HG02571 (cell line): ENCODE measurements around the gene TSC22D4.
"Not testable (repeated sequence)": the region's sequence is repeated elsewhere in the genome, so short reads cannot be mapped to it uniquely, and the experiment has no call there.

ENCODE experiments used
- ATAC-seq: cut with Tn5 transposase; IDR thresholded peaks from one replicate; pipeline ENCODE4 v1.9.1; 2021; ENCODE audit warnings: mild to moderate bottlenecking, moderate library complexity; ENCODE audit not compliant: unreplicated experiment

TSC22D4 gene

DNA sequence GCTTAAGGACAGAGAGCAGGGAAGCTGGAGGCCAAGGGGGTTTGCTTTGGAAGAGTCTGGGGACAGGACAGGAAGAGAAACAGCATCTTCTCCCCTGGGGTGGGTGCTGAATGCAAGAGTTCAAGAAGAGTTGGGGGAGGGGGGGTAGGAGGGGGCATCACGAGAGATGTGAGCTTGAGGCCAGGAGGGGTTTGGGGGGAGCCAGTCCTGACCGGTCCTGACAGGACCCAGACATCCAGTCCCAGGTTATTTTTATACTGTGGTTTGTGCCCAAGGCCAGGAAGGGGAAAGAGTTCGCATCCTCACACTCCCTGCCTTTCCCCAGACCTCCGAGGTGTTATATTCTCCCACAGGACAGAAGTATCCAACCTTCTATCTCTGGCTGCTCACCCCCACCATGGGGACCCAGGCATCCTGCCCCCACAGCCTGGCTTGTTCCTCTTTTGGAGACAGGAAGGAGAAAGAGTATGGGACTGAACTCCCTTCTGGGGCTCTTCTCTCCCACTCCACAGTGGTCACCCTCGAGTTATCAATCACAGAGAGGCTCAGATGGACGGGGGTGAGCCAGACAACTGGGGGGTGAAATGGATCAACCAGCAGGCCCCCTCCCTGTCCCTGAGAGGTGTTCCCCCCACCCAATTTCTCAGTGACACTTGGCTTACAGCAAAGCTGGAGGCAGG, 2.8 kb downstream of the TSC22D4 start:
- ATAC-seq, result no peak

DNA sequence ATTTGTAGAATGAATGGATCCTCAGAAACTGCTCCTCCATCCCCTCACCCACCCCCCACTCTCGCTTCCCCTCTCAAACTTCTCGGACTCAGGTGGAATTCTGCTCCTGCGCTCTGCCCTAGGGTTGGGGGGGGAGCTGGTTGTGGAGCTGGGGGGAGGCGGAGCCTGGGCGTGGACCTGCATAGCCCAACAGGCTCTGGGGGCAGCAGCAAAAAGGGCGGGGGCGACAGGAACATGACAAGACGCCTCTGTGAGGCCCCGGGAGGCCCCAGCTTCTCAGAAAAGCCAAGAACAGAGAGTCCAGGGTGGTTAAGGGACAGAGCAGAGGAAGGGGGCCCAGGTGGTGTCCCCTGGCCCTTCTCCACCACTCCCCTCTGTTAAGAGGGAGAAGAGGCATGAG, 3.5 kb downstream of the TSC22D4 start:
- no peak for ATAC-seq

DNA sequence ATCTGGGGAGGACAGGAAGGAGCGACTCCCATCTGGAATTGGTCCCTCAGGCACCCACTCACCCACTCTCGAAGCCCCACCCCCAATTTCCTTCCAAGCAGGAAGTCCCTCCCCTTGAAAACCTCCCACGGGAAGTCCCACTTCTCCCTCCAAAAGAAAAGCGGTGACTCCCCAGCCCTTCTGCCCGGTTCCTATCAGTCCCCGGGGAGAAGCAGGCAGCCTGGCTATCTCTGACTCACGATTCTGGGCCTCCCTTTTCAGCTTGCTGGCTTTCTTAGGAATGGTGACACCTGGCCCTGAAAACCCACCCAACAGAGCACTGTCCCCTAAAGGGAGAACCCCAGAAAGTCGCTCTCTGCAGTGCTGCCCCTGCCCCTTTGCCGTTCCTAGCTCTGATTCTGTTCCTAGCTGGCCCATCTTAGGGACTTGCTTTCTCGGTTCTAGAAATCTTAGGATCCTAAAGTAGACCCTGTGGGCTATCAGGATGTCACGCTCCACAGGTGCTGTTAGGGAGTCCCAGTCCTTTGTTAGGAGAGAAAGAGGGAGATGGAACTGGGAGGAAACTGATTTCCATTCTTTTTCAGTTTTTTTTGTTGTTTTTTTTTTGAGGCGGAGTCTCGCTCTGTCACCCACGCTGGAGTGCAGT, 6.0 kb downstream of the TSC22D4 start:
- ATAC-seq, result no peak

DNA sequence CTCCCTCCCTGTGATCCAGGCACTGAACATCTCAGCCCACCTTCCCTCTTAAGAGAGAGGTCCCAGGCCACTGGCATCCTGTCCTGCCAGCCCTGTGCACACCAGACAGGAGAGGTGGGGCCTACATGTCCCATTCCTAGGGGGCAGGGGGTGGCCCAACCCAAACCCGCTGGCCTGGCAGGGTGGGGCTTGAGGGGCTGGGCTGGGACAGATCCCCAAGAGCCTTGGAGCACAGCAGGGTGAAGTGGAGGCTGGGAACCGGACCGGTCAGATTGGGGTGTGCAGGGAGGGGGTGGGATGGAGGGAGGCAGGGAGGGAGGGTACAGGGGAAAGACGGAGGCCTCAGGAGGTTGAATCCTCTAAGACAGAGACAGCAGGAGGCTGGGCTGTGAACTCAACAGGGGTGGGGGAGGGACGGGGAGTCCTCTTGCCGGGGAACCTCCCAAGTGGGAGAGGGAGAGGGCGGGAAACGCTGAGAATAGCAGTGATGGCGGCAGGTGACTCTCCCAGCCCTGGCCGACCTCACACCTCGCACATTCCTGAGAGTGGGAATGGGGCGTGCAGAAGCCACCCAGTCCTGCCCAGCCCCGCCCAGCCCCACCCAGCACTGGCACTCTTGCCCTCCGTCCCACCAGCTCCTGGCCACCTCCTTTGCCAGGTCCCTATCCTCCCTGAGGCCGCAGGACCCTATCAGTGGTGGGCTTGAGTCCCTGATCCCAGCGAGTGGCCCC, 6.7 kb downstream of the TSC22D4 start:
- no peak for ATAC-seq

DNA sequence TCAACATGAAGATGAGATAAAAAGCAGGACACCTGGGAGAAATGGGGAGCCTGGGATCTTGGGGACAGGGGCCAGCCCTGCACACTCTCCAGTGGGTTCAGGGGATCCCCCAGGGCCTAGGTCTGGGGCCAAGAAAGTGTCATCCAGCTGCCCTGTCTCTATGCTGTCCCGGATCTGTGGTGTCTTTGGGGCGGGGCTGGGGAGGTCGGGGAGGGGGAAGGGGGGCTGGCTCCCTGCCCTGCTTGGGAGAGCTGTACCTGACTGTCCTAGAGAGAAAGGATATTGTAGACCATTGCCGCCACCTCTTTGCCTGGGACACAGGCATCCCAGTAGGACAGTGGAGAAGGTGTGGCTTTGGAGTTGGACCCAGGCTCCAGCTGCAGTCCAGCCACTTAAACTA, 8.0 kb downstream of the TSC22D4 start:
- ATAC-seq, result no peak

DNA sequence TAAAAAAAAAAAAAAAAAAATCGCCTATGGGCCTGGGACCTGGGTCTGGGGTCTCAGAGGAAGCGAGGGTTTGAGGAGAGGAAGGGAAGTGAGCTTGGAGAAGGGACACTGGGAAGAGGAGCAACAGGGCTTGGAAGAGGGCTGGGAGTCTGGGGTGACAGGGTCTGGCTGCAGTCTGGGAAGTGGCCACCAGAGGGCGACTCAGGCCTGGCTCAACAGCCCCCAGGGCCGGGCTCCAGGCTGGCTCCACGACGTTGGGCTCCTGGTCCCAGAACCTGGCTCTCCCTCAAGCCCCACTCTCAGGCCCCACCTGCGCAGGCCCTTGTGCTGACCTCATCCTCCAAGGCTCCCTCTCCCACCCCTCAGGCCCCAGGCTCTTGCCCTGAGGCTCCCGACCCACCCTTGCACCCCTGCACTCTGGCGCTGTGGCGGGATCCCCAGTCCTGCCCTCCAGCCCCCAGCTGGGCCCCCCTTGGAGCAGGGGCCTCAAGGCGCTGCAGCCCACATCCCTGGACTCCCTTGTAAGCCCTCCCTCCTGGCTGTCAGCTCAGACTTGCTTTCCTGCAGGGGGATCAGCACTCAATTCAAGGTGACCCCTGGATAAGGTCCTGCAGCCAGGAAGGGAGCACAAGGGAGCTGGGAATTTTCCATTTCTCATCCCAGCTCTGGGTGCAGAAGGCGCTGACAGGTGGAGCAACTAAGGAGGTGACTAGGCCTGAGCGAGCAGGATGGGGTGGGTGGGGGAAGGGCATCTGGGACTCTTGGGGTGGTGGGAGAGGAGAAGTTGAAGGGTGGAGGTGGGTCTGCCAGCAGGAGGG, 9.6 kb downstream of the TSC22D4 start:
- ATAC-seq, result peak; percentile 51

DNA sequence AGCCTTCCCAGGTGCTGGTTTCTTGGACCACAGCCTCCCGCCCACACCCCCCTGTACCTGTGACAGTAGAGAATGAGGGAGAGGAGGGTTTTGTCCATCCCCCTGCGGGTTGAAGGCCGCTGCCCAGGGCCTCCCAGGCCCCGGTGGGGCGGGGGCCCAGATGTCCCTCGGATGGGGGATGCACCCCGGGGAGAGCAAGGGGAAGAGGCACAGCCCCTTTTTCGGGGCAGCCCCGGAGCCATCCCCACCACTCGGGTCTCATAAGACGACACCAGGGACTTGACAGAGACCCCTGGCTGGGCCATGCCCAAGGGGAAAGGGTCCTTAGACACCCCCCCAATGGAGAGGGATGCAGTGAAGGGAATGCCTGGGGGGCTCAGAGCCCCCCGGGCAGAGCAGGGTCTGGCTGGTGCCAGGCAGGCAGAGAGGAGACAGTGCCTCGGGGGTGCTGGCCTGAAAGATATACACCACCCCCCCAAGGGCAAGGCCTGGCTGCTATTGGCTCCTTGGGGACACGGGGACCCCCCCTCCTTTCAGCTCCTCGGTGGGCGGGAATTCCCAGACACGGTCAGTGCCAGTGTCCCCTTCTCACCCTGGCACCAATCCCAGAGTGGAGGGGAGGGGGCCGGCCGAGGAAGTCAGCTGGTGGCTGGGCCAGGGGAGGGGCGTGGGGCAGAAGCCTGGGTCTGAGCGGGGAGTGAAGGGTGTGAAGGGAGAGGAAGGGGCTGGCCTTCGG, 11.2 kb downstream of the TSC22D4 start:
- ATAC-seq, result no peak

DNA sequence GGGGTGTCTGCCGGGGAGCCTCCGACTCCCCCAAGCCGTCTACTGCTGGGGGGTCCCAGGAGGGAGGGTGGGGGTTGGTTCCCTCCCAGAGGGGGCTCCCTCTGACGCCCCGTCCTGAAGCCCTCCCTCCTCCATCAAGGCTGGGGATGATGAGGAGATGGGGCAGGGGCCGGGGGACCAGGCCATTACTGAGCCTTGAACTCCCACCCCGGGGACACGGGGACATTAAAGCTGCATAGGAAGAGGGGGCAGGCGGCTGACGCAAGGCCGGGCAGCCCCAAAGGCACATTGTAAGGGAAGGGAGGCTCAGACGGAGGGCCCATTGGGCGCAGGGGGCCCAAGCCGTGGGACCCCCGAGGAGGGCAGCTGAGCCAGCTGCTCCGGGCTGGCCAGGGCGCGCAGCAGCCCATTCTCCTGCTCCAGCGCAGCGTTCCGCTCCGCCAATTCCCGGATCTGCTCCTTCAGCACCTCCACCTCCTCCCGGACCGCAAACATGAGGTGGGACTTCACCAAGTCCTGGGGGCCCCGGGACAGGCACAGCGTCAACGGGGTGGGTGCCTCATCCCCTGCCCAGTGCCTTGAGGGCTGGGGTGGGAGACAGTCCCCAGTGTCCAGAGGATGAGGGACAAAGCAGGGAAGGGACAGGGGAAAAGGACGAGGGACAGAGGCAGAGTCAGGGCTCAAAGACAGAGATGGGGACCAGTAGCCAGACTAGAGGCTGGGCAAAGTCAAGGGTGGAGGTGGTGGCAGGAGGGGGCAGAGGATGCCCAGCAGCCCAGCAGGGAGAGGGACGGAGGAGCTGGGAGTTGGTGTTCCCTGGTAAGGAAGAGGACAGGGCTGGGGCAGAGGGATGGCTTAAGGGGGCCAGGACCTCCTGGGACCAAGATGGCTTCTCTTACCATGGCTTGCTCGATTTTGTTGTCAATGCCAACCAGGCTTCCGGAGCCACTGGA, 12.1 kb downstream of the TSC22D4 start:
- ATAC-seq, result no peak

DNA sequence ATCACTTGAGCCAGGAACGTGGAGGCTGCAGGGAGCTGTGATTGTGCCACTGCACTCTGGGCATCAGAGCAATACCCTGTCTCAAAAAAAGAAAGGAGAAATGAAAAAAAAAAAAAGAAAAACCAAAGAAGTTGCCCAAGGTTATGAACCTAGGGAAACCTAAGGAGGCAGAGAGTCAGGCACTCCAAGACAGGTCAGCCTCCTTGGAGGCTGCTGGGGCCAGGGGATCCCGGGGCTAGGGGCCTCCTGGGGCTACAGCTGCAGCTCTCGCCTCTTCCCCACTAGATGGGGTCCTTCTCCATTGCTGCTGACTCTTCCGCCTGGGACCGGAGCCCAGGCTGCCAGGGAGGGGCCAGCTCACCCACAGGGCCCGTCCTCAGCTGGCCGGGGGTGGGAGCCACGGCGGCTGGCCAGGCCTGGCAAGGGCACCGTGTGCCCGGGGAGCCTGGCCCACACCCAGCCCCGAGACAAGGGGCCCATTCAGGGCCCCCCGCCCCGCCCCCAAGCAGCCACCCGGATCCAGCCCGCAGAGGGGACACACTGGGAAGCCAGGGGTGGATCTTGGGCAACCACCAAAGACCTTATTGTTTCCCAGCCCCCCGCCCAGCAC, 13.2 kb downstream of the TSC22D4 start:
- ATAC-seq, result no peak

DNA sequence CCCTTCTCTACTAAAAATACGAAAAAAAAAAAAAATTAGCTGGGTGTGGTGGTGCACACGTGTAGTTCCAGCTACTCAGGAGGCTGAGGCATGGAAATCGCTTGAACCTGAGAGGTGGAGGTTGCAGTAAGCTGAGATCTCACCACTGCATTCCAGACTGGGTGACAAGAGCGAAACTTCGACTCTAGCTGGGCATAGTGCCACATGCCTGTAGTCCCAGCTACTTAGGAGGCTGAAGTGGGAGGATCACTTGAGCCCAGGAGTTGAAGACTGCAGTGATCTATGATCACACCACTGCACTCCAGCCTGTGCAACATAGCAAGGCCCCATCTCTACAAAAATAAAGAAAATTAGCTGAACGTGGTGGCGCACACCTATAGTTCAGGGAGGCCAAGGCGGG, 13.7 kb downstream of the TSC22D4 start:
- ATAC-seq, result no peak

DNA sequence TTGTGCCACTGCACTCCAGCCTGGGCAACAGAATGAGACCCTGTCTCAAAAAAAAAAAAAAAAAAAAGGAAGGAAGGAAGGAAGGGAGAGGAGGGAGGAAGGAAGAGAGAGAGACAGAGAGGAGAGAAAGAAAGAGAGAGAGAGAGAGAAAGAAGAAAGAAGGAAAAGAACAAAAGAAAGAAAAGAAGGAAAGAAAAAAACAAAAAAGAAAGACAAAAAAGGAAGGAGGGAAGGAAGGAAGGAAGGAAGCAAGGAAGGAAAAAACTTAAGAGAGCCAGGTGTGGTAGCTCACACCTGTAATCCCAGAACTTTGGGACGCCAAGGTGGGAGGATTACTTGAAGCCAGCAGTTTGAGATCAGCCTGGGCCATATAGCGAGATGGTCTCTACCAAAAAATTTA, 14.2 kb downstream of the TSC22D4 start:
- no peak for ATAC-seq

DNA sequence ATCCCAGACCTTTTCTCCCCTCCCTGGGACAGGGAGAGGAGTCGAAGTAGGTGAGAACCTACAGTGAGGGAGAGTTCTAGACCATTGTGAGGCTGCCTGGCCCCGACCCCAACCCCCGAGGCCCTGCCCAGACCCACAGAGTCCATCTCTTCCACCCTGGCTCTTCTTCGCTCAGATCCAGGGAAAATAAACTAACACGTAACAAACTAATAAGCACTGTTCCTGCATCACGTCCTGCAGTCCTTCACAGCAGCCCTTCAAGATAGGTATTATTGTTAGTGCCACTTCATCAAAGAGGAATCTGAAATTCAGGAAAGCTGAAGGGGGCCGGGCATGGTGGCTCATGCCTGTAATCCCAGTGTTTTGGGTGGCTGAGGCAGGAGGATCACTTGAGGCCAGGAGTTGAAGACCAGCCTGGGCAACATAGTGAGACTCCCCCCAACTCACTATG, 14.8 kb downstream of the TSC22D4 start, which contains the start of gene SPACDR:
TSS of gene SPACDR (minus strand) at position 51 of the 451 bp plus-strand sequence. CDS start 235 bp downstream, outside the sequence.
- no peak for ATAC-seq

DNA sequence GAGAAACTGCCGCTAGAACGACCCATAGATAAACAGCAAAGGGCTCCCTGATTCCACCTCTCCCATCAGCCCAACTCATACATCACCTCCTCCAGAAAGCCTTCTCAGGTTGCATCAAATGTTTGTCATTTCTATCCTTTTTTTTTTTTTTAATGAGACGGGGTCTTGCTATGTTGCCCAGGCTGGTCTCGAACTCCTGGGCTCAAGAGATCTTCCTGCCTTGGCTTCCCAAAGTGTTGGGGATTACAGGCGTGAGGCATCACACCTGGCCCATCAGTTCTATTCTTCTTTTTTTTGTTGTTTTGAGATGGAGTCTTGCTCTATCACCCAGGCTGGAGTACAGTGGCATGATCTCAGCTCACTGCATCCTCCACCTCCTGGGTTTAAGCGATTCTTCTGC, 22.0 kb downstream of the TSC22D4 start:
- no peak for ATAC-seq

DNA sequence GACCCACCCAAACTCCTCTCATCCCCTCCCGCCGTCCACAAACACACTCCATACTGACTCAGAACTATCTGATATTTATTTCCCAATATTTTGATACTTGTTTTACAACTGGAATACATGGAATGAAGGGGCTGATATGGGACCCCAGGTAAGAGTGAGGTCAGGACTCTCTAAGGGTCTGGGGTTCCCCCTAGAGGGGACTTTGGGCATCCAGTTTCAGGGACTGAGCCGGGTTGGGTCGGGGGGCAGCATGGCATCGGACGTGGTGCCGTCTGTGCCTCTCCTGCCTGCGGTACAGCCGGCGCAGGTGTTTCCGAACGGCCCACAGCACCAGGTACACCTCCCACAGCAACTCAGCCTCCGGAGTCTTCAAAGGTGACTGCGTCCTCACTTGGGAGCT, 22.5 kb downstream of the TSC22D4 start:
- ATAC-seq, result no peak

DNA sequence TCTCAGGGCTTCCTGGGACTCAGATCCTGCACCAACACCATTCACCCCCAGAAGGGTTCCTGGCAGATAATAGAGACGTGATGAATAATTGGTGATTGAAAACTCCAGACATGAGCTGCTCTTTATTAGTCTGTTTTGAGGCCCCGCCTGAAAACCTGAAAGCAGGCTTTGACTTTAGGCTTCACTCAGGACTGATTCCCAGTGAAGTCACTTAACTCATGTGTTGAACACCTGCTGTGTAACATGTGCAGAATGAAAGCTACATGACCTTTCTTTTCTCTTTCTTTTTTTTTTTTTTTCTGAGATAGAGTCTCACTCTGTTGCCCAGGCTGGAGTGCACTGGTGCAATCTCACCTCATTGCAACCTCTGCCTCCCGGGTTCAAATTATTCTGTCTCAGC, 23.8 kb downstream of the TSC22D4 start:
- no peak for ATAC-seq

DNA sequence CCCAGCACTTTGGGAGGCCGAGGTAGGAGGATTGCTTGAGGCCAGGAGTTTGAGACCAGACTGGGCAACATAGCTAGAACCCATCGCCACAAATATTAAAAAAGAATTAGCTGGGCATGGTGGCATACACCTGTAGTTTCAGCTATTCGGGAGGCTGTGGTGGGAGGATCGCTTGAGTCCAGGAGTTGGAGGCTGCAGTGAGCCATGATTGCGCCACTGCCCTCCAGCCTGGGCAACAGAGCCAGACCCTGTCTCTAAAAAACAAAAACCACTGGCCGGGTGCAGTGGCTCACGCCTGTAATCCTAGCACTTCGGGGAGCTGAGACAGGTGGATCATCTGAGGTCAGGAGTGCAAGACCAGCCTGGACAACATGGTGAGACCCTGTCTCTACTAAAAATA, 25.2 kb downstream of the TSC22D4 start:
- ATAC-seq, result not testable (repeated sequence)

DNA sequence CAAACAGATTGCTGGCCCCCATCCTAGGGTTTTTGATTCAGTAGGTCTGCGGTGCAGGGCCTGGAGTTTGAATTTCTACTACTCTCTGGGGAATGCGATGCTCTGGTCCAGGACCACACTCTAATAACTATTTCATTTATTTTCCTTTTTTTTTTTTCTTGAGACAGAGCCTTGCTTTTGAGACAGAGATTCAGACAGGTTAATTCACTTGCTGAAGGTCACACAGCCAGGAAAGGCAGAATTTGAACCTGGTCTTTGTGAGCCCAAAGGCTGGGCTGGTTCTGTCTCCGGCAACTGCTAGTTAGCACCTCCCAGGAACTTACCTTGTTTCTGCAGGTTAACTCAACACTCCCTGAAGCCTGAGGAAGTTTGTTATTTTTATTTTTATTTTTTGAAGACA, 26.5 kb downstream of the TSC22D4 start:
- ATAC-seq, result no peak

DNA sequence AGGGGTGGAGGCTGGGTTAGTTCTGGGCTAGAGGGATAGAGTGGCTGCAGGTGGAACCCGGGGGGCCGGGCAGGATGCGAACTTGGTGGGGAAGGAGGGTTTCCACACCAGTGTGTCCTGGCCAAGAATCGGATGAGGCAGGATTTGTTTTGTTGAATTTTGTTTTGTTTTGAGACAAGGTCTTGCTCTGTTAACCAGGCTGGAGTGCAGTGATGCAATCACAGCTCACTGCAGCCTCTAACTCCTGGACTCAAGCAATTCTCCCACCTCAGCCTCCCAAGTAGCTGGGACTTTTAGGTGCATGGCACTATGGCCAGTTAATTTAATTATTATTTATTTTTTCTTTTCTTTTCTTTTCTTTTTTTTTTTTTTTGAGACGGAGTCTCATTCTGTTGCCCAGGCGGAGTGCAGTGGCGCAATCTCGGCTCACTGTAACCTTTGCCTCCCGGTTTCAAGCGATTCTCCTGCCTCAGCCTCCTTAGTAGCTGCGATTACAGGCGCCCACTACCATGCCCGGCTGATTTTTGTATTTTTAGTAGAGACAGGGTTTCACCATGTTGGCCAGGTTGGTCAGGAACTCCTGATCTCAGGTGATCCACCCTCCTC, 29.7 kb downstream of the TSC22D4 start:
- ATAC-seq, result no peak
